HepG2 (cell line): ENCODE data around the gene LEPROT. TPM values are rescaled to one million over a fixed set of nuclear protein-coding genes. Genes with fewer than 3 reads are reported as not detected.
A peak's percentile ranks its signal among the peaks of the same experiment; 100 is the strongest.

Source experiments
- ELF3 ChIP-seq: IDR thresholded peaks from 2 replicates; pipeline ENCODE4 v1.6.1; 2016; ENCODE audit warnings: missing genetic modification reagents, missing compliant biosample characterization
- HNRNPK ChIP-seq: fragments of 200-400 bp; formaldehyde crosslinking; IDR thresholded peaks from 2 replicates; pipeline ENCODE4 v1.6.1; 2018; ENCODE audit warnings: low read length, low read depth, moderate library complexity, mild to moderate bottlenecking; ENCODE audit not compliant: poor library complexity, severe bottlenecking
- NFE2L2 ChIP-seq: fragments of 150-350 bp; IDR thresholded peaks from 2 replicates; pipeline ENCODE4 v1.6.1; 2014; ENCODE audit warnings: low read length
- SMAD1 ChIP-seq: sonication (generic); formaldehyde crosslinking; IDR thresholded peaks from 2 replicates; pipeline ENCODE4 v1.4.0; 2020; ENCODE audit warnings: missing genetic modification reagents, low read depth, mild to moderate bottlenecking, borderline replicate concordance
- polyA plus RNA-seq, 8 experiments: library from polyadenylated mRNA; depleted of rRNA in 3 of 8; stranded (reverse) in 7 of 8; unstranded in 1 of 8; fragments of >200 nt; fragmentation: Illumina TruSeq in 4 of 8; extraction: Trizol in 4 of 8; gene quantifications; 2 replicates each; pipeline versions ENCODE4 v1.2.1 to v1.2.3, GENCODE V29; 2011 to 2016; ENCODE audit warnings: low read depth in 4 of 8, missing spikeins in 1 of 8, mixed read lengths in 1 of 8; ENCODE audit not compliant: insufficient read depth in 1 of 8
- total RNA-seq, 5 experiments: library from RNA; depleted of rRNA; stranded (reverse); fragments of >200 nt; fragmentation: Illumina TruSeq; extraction: Trizol; gene quantifications; 2 replicates each; pipeline ENCODE4 v1.2.3, GENCODE V29; 2016; ENCODE audit warnings: low read depth in 1 of 5
- TF ChIP-seq, protein P1 (sequence below): sonication (generic); formaldehyde crosslinking; IDR thresholded peaks from 2 replicates; pipeline ENCODE4 v1.5.0; 2020; ENCODE audit warnings: missing genetic modification reagents
- TF ChIP-seq, protein P2 (sequence below), 2 experiments: sonication (generic) in 1 of 2; formaldehyde crosslinking in 1 of 2; IDR thresholded peaks; 2 replicates each; pipeline versions ENCODE4 v1.6.1 to v1.9.0; 2014 to 2022; ENCODE audit warnings: antibody characterized with exemption in 1 of 2, borderline replicate concordance in 1 of 2, inconsistent platforms in 1 of 2, low read depth in 1 of 2, missing genetic modification reagents in 1 of 2
- TF ChIP-seq, protein P3 (sequence below): sonication (generic); formaldehyde crosslinking; IDR thresholded peaks from 2 replicates; pipeline ENCODE4 v1.4.0; 2020; ENCODE audit warnings: missing genetic modification reagents
- TF ChIP-seq, protein P4 (sequence below): sonication (generic); formaldehyde crosslinking; IDR thresholded peaks from 2 replicates; pipeline ENCODE4 v1.5.0; 2020; ENCODE audit warnings: mild to moderate bottlenecking, missing genetic modification reagents

The LEPROT gene
- total and polyA plus RNA-seq, 2 of the 13 experiments (the other 11 are each of a cell fraction or from before 2014, with no cell fraction given), result 36.8 to 51.4 TPM

DNA sequence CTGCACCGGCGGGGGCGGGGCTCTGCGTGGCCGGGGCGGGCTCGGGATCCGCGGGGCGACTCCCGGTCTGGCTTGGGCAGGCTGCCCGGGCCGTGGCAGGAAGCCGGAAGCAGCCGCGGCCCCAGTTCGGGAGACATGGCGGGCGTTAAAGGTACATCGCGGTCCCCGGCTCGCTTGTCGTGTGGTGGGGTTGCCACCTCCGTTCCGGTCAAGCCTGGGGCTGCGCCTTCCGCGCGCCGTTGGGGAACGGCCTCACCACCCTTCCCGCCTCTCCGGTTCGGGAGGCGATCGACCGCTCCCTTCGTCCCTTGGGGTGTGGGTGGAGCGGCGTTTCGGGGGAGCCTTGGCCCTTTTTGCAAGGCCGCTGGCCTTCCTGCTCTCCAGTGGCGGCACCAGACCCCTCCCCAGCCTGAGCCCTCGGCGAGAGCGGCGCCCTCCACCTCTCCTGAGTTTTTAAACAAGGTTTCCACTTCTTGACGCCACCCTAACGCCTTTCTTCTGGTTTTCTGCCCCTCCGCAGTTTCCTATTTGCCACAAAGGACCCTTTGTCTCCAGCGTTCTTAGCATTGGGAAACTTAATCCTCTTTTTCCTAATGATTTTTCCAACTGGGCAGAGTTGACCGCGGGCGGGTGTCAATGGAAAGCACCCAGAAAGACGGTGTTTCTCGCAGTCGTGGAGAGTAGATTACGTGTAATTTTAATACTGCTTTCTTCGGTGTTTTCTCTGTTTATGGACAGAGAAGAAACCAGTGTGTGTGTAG is at the start of gene LEPROT, which contains the start of gene LEPR (continued):
- TF ChIP-seq, protein P1, sequence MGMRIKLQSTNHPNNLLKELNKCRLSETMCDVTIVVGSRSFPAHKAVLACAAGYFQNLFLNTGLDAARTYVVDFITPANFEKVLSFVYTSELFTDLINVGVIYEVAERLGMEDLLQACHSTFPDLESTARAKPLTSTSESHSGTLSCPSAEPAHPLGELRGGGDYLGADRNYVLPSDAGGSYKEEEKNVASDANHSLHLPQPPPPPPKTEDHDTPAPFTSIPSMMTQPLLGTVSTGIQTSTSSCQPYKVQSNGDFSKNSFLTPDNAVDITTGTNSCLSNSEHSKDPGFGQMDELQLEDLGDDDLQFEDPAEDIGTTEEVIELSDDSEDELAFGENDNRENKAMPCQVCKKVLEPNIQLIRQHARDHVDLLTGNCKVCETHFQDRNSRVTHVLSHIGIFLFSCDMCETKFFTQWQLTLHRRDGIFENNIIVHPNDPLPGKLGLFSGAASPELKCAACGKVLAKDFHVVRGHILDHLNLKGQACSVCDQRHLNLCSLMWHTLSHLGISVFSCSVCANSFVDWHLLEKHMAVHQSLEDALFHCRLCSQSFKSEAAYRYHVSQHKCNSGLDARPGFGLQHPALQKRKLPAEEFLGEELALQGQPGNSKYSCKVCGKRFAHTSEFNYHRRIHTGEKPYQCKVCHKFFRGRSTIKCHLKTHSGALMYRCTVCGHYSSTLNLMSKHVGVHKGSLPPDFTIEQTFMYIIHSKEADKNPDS (CRISPR knock-in tag), result no peak
- TF ChIP-seq, protein P2, sequence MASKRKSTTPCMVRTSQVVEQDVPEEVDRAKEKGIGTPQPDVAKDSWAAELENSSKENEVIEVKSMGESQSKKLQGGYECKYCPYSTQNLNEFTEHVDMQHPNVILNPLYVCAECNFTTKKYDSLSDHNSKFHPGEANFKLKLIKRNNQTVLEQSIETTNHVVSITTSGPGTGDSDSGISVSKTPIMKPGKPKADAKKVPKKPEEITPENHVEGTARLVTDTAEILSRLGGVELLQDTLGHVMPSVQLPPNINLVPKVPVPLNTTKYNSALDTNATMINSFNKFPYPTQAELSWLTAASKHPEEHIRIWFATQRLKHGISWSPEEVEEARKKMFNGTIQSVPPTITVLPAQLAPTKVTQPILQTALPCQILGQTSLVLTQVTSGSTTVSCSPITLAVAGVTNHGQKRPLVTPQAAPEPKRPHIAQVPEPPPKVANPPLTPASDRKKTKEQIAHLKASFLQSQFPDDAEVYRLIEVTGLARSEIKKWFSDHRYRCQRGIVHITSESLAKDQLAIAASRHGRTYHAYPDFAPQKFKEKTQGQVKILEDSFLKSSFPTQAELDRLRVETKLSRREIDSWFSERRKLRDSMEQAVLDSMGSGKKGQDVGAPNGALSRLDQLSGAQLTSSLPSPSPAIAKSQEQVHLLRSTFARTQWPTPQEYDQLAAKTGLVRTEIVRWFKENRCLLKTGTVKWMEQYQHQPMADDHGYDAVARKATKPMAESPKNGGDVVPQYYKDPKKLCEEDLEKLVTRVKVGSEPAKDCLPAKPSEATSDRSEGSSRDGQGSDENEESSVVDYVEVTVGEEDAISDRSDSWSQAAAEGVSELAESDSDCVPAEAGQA (IDR thresholded peaks at IDR 0.05; ENCODE audit: low read depth), result 0 out of 2 replicates have a peak, but pooled peaks have one; percentile 19
- TF ChIP-seq, protein P2 (CRISPR knock-in tag; IDR thresholded peaks at IDR 0.05; ENCODE audit: borderline replicate concordance), result no peak
- TF ChIP-seq, protein P3, sequence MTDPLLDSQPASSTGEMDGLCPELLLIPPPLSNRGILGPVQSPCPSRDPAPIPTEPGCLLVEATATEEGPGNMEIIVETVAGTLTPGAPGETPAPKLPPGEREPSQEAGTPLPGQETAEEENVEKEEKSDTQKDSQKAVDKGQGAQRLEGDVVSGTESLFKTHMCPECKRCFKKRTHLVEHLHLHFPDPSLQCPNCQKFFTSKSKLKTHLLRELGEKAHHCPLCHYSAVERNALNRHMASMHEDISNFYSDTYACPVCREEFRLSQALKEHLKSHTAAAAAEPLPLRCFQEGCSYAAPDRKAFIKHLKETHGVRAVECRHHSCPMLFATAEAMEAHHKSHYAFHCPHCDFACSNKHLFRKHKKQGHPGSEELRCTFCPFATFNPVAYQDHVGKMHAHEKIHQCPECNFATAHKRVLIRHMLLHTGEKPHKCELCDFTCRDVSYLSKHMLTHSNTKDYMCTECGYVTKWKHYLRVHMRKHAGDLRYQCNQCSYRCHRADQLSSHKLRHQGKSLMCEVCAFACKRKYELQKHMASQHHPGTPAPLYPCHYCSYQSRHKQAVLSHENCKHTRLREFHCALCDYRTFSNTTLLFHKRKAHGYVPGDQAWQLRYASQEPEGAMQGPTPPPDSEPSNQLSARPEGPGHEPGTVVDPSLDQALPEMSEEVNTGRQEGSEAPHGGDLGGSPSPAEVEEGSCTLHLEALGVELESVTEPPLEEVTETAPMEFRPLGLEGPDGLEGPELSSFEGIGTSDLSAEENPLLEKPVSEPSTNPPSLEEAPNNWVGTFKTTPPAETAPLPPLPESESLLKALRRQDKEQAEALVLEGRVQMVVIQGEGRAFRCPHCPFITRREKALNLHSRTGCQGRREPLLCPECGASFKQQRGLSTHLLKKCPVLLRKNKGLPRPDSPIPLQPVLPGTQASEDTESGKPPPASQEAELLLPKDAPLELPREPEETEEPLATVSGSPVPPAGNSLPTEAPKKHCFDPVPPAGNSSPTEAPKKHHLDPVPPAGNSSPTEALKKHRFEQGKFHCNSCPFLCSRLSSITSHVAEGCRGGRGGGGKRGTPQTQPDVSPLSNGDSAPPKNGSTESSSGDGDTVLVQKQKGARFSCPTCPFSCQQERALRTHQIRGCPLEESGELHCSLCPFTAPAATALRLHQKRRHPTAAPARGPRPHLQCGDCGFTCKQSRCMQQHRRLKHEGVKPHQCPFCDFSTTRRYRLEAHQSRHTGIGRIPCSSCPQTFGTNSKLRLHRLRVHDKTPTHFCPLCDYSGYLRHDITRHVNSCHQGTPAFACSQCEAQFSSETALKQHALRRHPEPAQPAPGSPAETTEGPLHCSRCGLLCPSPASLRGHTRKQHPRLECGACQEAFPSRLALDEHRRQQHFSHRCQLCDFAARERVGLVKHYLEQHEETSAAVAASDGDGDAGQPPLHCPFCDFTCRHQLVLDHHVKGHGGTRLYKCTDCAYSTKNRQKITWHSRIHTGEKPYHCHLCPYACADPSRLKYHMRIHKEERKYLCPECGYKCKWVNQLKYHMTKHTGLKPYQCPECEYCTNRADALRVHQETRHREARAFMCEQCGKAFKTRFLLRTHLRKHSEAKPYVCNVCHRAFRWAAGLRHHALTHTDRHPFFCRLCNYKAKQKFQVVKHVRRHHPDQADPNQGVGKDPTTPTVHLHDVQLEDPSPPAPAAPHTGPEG, result no peak; the same call in 1 of the 2 replicates
- TF ChIP-seq HNRNPK (no peak), ELF3 (CRISPR knock-in tag) (peak; percentile 66), NFE2L2 (no peak), SMAD1 (CRISPR knock-in tag) (no peak)
- TF ChIP-seq, protein P4, sequence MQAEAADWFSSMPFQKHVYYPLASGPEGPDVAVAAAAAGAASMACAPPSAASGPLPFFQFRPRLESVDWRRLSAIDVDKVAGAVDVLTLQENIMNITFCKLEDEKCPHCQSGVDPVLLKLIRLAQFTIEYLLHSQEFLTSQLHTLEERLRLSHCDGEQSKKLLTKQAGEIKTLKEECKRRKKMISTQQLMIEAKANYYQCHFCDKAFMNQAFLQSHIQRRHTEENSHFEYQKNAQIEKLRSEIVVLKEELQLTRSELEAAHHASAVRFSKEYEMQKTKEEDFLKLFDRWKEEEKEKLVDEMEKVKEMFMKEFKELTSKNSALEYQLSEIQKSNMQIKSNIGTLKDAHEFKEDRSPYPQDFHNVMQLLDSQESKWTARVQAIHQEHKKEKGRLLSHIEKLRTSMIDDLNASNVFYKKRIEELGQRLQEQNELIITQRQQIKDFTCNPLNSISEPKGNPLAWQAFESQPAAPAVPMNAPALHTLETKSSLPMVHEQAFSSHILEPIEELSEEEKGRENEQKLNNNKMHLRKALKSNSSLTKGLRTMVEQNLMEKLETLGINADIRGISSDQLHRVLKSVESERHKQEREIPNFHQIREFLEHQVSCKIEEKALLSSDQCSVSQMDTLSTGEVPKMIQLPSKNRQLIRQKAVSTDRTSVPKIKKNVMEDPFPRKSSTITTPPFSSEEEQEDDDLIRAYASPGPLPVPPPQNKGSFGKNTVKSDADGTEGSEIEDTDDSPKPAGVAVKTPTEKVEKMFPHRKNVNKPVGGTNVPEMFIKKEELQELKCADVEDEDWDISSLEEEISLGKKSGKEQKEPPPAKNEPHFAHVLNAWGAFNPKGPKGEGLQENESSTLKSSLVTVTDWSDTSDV (CRISPR knock-in tag), result no peak
